Testis (tissue), 2 donors: ENCODE results near the gene CCBE1.

Experiments used
- CTCF ChIP-seq, 3 experiments: fragments of 450-650 bp in 2 of 3; fragments of 200-600 bp in 1 of 3; sonication (generic) in 1 of 3; IDR thresholded peaks; one replicate each; pipeline ENCODE4 v1.5.1; 2016 to 2019; ENCODE audit warnings: antibody characterized with exemption in 3 of 3, mild to moderate bottlenecking in 2 of 3, moderate library complexity in 1 of 3
- POLR2A ChIP-seq: fragments of 450-650 bp; IDR thresholded peaks from one replicate; pipeline ENCODE4 v1.6.1; 2017; ENCODE audit warnings: antibody characterized with exemption, mild to moderate bottlenecking, moderate library complexity

- no peak for TF ChIP-seq POLR2A
- no peak for TF ChIP-seq CTCF (IDR thresholded peaks at IDR 0.05)
These were observed 24.9 kb downstream of the CCBE1 start for GRCh38 chr18:59672235-59672711.
